Measurements from ENCODE around the gene SYNGR3.
"Not testable (repeated sequence)": the region's sequence is repeated elsewhere in the genome, so short reads cannot be mapped to it uniquely, and the experiment has no call there.

The SYNGR3 gene

DNA sequence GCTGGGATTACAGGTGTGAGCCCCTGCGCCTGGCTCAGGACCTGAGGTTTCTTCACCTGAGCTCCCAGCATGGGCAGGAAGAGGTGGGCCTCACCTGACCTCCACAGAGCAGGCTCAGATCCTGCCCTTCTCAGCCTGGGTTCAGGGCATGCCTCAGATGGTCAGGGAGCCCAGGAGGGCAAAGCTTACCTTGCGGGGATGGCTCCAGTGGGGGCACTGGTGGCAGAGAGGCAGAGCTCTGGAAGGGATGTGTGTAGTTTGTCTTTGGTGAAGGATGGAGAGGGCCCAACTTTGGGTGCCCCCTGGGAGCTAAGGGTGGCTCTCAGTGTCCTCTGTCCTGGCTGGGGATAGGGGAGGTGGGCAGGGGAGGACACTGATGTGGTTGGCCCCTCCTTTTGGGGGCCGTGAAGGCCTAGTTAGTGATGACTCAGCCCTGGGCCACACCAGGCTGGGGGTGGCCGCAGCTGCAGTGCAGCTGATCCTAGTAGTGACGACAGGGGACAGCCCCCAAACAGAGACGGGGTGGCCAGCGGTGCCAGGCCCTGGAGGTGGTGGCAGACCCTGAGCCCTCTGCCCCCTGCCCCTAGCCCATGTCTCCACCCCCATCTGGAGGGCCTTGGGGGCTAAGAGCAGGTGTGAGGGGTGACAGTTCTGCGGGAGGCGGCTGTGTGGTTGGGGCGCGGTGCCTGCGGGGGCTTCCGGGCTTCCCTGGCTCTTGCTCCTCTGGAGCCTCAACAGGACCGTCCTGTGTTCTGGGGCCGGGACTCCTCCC is 42.7 kb downstream of the SYNGR3 start:
- peaks cover 18% of the 10 kb centered on the region for H3K36me3 ChIP-seq (ENCODE audit: insufficient read depth, low read length)
- H3K27me3 ChIP-seq (ENCODE audit: control insufficient read depth, insufficient read depth, low read length), result no peaks in the 10 kb centered on the region
- peak overlapping the region; percentile 82 for H3K9ac ChIP-seq (ENCODE audit: low read depth, low read length)
- peak overlapping the region; percentile 72 for H3K4me3 ChIP-seq (ENCODE audit: low read length)
- H3K4me1 ChIP-seq (ENCODE audit: control insufficient read depth, insufficient read depth, low read length), result peaks cover 52% of the 10 kb centered on the region
- H3K9me3 ChIP-seq (replicated peaks; ENCODE audit: low read length), result no peaks in the 10 kb centered on the region
- H3K4me2 ChIP-seq (ENCODE audit: low read length), result peak overlapping the region; percentile 93

DNA sequence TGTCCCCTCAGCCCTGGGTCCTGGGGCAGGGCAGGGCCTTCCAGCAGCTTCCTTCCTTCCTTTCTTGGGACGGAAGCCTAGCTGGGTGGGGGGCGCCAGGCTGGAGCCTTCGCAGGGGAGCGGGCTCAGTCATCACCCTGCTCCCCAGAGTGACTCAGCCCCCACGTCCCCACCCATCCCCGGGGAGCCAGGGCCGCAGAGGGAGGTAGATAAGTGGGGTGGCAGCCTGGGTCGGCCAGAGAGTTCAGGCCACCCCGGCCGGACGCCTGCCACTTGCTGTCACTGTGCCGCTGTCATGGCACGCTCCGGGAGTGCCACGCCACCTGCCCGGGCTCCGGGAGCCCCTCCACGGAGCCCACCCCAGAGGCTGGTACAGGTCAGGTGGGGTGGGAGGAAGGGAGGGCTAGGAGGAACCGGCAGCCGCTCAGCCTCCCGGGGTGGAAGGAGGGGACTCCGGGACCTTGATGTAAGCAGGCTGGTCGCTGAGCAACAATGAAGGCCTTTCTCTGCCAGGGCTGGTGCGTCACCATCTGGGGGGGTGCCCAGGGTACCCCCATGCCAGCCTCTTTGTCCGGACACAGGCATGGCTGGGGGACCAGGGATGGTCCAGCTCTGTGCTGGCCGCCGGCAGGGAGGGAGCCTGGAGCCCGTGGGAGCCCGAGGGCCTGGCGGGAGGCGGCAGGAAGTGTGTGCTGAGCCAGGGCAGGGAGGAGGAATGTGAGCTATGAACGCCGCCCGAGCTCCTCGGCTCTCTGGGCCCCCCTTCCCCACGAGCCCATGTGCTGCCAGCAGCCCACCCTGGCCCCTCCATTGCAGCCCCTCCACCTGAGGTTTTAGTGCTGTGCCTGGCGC is 43.5 kb downstream of the SYNGR3 start:
- Histone ChIP-seq H3K4me3 (ENCODE audit: low read length) (peak overlapping the region; percentile 72), H3K9me3 (replicated peaks; ENCODE audit: low read length) (no peaks in the 10 kb centered on the region), H3K9ac (ENCODE audit: low read depth, low read length) (peak overlapping the region; percentile 82), H3K4me2 (ENCODE audit: low read length) (peak overlapping the region; percentile 93), H3K4me1 (ENCODE audit: control insufficient read depth, insufficient read depth, low read length) (peaks cover 50% of the 10 kb centered on the region), H3K36me3 (ENCODE audit: insufficient read depth, low read length) (peaks cover 19% of the 10 kb centered on the region), H3K27me3 (ENCODE audit: control insufficient read depth, insufficient read depth, low read length) (no peaks in the 10 kb centered on the region)

DNA sequence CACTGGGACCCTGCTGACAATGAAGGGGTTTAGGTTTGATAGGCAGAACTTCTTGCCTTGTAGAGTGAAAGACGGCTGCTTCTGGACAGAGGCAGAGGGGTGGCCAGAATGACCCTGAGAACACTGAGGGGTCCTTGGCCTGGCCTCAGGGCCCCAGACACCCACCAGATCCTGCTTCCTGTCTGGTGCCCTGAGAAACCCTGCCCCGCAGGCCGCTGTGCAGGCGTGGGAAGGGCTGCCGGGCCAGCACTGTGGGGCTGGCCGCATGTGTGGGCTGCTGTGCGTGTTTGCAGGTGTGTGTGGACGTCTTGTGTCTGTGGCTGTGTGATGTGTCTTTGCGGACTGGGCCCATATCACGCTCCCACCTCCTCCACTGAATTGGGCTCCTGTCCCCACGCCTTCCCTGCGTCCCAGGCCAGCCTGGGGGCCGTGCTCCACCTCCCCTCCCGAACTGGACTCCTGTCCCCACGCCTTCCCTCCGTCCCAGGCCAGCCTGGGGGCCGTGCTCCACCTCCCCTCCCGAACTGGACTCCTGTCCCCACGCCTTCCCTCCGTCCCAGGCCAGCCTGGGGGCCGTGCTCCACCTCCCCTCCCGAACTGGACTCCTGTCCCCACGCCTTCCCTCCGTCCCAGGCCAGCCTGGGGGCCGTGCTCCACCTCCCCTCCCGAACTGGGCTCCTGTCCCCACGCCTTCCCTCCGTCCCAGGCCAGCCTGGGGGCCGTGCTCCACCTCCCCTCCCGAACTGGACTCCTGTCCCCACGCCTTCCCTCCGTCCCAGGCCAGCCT is 44.3 kb downstream of the SYNGR3 start:
- Histone ChIP-seq H3K4me3 (ENCODE audit: low read length) (peak overlapping the region; percentile 72), H3K9ac (ENCODE audit: low read depth, low read length) (peak overlapping the region; percentile 82)

DNA sequence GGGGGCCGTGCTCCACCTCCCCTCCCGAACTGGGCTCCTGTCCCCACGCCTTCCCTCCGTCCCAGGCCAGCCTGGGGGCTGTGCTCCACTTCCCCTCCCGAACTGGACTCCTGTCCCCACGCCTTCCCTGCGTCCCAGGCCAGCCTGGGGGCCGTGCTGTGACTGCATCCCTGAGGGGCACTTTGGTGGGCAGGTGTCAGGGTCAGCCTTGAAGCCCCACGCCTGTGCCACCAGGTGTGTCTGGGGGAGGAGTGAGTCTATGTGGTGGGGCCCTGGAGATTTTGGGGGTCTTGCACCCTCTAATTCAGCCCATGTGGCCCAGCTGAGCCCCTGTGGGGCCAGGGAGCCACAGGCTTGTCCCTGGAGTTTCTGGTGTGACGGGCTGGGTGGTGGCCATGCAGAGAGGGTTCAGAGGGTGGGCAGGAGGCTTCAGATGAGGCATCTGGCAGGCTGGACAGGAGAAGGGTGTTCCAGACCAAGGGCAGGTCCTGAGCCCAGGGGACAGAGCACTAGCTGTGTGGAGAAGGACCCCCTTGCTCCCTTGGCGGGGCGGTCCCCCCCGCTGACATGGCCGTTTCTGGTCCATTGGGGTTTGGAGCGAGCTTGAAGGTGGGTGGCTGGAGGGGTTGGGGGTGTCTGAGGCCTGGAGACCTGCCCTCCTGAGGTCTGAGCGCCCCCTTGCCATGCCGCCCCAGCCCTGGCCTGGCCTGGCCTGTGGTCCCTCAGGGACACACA is 45.1 kb downstream of the SYNGR3 start:
- no peaks in the 10 kb centered on the region for H3K9me3 ChIP-seq (replicated peaks; ENCODE audit: low read length)
- peak overlapping the region; percentile 91 for H3K4me2 ChIP-seq (ENCODE audit: low read length)
- peaks cover 28% of the 10 kb centered on the region for H3K36me3 ChIP-seq (ENCODE audit: insufficient read depth, low read length)
- peak overlapping the region; percentile 74 for H3K9ac ChIP-seq (ENCODE audit: low read depth, low read length)
- H3K27me3 ChIP-seq (ENCODE audit: control insufficient read depth, insufficient read depth, low read length), result no peaks in the 10 kb centered on the region
- peak overlapping the region; percentile 65 for H3K4me3 ChIP-seq (ENCODE audit: low read length)
- peaks cover 63% of the 10 kb centered on the region for H3K4me1 ChIP-seq (ENCODE audit: control insufficient read depth, insufficient read depth, low read length)

More for the DNA sequence above, 44.3 kb downstream of the SYNGR3 start:
- not testable (repeated sequence) for H3K9me3 ChIP-seq (replicated peaks; ENCODE audit: low read length); H3K27me3 ChIP-seq (ENCODE audit: control insufficient read depth, insufficient read depth, low read length)
- Histone ChIP-seq H3K4me1 (ENCODE audit: control insufficient read depth, insufficient read depth, low read length) (peaks cover 56% of the 10 kb centered on the region), H3K36me3 (ENCODE audit: insufficient read depth, low read length) (peaks cover 25% of the 10 kb centered on the region), H3K4me2 (ENCODE audit: low read length) (peak overlapping the region; percentile 93)

DNA sequence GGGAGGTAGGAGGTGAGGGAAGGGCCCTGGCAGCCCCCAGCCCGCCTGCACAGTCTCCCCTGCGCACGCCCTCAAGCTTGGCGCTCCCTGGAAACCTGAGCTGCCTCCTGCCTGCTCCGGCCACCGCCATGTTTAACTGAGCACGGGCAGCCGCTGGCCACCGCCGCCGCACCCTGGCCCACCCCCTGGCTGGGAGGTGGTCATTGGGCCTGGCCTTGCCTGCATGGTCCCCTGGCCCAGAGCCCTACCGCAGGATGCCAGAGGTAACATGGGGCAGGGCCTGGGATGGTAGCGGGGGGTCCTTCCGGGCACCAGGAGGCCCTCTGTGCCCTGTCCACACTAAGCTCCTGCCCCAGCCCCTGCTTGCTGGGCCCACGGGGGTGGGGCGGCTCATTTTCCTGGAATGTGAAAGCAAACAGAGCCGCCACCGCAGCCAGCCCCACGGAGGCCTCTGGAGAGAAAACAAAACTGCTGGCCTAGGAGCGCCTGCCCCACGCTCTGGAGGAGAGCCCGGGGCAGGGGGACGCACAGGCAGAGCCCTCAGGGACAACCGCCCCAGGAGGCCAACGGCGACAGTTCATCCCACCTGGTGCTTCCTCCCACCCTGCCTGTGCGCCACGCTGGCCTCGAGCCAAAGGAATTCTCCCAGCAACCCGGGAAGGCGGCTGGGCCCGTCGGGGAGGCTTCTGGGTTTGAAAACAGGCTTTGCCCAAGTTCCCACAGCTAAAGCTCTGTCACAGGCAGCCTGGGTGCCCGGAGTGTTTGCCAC is 45.8 kb downstream of the SYNGR3 start:
- Histone ChIP-seq H3K27me3 (ENCODE audit: control insufficient read depth, insufficient read depth, low read length) (no peaks in the 10 kb centered on the region), H3K4me1 (ENCODE audit: control insufficient read depth, insufficient read depth, low read length) (peaks cover 71% of the 10 kb centered on the region)

DNA sequence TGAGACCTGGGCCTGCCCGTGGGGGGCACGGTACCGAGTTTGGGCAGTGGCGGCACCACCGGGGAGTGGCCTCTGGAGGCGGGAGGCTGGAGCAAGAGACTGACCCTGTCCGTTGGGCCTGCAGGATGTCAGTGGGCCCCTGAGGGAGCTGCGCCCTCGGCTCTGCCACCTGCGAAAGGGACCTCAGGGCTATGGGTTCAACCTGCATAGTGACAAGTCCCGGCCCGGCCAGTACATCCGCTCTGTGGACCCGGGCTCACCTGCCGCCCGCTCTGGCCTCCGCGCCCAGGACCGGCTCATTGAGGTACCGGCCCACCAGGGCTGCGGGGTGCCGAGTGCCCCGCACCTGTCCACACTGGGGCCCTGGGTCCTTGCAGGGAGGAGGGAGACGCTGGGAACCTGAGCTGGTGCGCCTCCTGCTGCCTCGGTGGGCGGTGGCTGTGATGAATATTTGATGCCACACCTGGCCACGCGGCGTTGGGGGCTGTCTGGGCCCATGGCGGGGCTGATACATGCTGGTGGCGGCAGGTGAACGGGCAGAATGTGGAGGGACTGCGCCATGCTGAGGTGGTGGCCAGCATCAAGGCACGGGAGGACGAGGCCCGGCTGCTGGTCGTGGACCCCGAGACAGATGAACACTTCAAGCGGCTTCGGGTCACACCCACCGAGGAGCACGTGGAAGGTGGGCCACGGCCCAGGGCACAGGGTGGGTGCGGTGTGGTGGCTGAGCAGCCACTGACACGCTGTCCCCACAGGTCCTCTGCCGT is 46.6 kb downstream of the SYNGR3 start:
- peak overlapping the region; percentile 74 for H3K9ac ChIP-seq (ENCODE audit: low read depth, low read length)
- H3K4me1 ChIP-seq (ENCODE audit: control insufficient read depth, insufficient read depth, low read length), result peaks cover 79% of the 10 kb centered on the region

More for the DNA sequence above, 45.8 kb downstream of the SYNGR3 start:
- peak overlapping the region; percentile 91 for H3K4me2 ChIP-seq (ENCODE audit: low read length)
- H3K9me3 ChIP-seq (replicated peaks; ENCODE audit: low read length), result no peaks in the 10 kb centered on the region
- H3K36me3 ChIP-seq (ENCODE audit: insufficient read depth, low read length), result peaks cover 24% of the 10 kb centered on the region
- peak overlapping the region; percentile 65 for H3K4me3 ChIP-seq (ENCODE audit: low read length)
- H3K9ac ChIP-seq (ENCODE audit: low read depth, low read length), result peak overlapping the region; percentile 74

DNA sequence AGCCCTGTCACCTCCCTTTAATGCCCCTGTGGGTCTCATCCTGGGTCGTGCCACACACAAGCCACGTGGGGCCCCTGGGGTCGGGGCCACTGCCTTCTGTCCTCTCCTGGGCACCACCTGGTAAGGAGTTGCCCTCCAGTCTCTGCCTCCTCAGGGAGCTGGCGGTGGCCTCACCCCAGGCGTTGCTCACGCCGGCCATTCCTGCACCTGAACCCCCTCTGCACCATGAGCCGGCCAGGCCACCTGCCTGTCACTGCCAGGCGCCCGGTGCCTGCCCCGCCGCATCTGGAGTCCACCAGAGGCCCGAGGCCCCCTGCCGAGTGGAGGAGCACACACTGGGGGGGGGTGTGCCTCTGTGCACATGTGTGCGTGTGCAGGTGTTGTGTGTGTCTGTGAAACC is 47.3 kb downstream of the SYNGR3 start:
- Histone ChIP-seq H3K9me3 (replicated peaks; ENCODE audit: low read length) (no peaks in the 10 kb centered on the region), H3K27me3 (ENCODE audit: control insufficient read depth, insufficient read depth, low read length) (no peaks in the 10 kb centered on the region), H3K4me1 (ENCODE audit: control insufficient read depth, insufficient read depth, low read length) (peaks cover 83% of the 10 kb centered on the region), H3K4me2 (ENCODE audit: low read length) (no peak overlapping the region), H3K9ac (ENCODE audit: low read depth, low read length) (no peak overlapping the region), H3K36me3 (ENCODE audit: insufficient read depth, low read length) (peaks cover 24% of the 10 kb centered on the region), H3K4me3 (ENCODE audit: low read length) (no peak overlapping the region)

More for the DNA sequence above, 46.6 kb downstream of the SYNGR3 start:
- peak overlapping the region; percentile 65 for H3K4me3 ChIP-seq (ENCODE audit: low read length)
- H3K27me3 ChIP-seq (ENCODE audit: control insufficient read depth, insufficient read depth, low read length), result no peaks in the 10 kb centered on the region
- H3K4me2 ChIP-seq (ENCODE audit: low read length), result peak overlapping the region; percentile 91
- peaks cover 24% of the 10 kb centered on the region for H3K36me3 ChIP-seq (ENCODE audit: insufficient read depth, low read length)
- H3K9me3 ChIP-seq (replicated peaks; ENCODE audit: low read length), result no peaks in the 10 kb centered on the region

DNA sequence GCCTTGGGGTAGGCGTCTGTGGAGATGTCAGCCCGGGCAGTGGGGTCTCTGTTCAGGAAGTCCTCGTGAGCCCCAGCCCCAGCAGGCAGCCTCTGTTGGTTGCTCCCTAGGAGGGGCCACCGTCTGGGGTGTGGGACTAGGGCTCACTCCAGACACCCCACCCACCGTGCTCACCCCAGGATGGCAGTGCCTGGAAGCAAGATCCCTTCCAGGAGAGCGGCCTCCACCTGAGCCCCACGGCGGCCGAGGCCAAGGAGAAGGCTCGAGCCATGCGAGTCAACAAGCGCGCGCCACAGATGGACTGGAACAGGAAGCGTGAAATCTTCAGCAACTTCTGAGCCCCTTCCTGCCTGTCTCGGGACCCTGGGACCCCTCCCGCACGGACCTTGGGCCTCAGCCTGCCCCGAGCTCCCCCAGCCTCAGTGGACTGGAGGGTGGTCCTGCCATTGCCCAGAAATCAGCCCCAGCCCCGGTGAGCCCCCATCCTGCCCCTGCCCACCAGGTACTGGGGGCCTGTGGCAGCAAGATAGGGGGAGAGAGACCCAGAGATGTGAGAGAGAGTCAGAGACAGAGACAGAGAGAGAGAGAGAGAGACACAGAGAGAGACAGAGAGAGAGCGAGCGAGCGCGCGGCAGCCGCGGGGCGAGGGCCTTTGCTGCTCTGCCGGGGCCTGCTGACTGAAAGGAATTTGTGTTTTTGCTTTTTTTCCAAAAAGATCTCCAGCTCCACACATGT is 48.0 kb downstream of the SYNGR3 start:
- Histone ChIP-seq H3K9ac (ENCODE audit: low read depth, low read length) (no peak overlapping the region), H3K4me2 (ENCODE audit: low read length) (no peak overlapping the region), H3K36me3 (ENCODE audit: insufficient read depth, low read length) (peaks cover 24% of the 10 kb centered on the region), H3K27me3 (ENCODE audit: control insufficient read depth, insufficient read depth, low read length) (no peaks in the 10 kb centered on the region), H3K4me3 (ENCODE audit: low read length) (no peak overlapping the region), H3K4me1 (ENCODE audit: control insufficient read depth, insufficient read depth, low read length) (peaks cover 76% of the 10 kb centered on the region), H3K9me3 (replicated peaks; ENCODE audit: low read length) (no peaks in the 10 kb centered on the region)

DNA sequence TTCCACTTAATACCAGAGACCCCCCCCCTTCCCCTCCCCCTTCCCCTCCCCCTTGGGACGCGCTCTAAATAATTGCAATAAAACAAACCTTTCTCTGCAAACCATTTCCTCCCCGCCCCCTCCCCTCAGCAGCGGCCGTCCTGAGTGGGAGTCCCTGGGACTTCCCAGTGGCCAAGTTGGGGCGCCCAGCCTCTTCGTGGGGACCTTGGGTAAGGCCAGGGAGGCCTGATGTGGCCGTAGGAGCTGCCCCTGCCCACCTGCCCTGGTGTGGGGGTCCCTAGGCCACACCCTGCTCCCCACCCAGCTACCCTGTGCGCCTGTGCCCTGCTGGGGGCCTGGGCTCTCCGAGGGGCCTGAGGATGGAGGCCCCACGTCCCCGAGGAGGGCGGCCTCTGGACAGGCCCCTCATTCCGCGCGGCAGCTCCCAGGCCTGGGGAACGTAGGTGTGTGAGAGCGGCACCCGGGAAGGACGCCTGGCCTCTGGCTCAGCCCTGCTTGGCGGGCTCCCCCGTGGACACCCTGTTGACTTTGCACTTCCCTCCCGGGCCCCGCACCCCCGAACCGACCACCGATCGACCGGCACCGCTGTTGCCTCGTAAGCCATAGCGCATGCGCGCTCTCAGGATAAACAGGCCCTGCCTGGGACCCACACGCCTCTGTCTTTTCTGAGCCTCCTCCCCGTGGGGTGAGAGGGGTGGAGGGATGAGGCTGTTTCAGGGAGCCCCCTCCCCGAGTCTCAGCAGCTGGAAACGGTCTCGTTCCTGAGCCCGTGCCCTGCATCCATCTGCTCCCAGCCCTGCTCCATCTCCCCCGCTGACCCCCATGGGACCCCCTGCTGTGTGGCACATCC is 48.8 kb downstream of the SYNGR3 start:
- no peaks in the 10 kb centered on the region for H3K27me3 ChIP-seq (ENCODE audit: control insufficient read depth, insufficient read depth, low read length)
- H3K4me2 ChIP-seq (ENCODE audit: low read length), result peak overlapping the region; percentile 48
- no peak overlapping the region for H3K4me3 ChIP-seq (ENCODE audit: low read length)
- H3K4me1 ChIP-seq (ENCODE audit: control insufficient read depth, insufficient read depth, low read length), result peaks cover 68% of the 10 kb centered on the region
- H3K9ac ChIP-seq (ENCODE audit: low read depth, low read length), result peak overlapping the region; percentile 46
- H3K36me3 ChIP-seq (ENCODE audit: insufficient read depth, low read length), result peaks cover 24% of the 10 kb centered on the region
- H3K9me3 ChIP-seq (replicated peaks; ENCODE audit: low read length), result no peaks in the 10 kb centered on the region
